Activated CD4-positive, alpha-beta memory T cell treated with anti-CD3 and anti-CD28 coated beads for 36 hours (primary cell): Measurements from ENCODE around the gene NUDC. TPM values are rescaled to one million over a fixed set of nuclear protein-coding genes. Genes with fewer than 3 reads are reported as not detected.
"Not testable (repeated sequence)": the region's sequence is repeated elsewhere in the genome, so short reads cannot be mapped to it uniquely, and the experiment has no call there.

Experiments
- CTCF ChIA-PET: fragments of 350-600 bp; sonication (Branson Sonifier 250); formaldehyde crosslinking; loops from one replicate; lab custom pipeline; 2021; ENCODE audit warnings: antibody characterized with exemption, inconsistent platforms; lab: Charles Lee
- POLR2A ChIA-PET: fragments of 350-600 bp; sonication (Branson Sonifier 250); formaldehyde crosslinking; loops from one replicate; lab custom pipeline; 2021; ENCODE audit warnings: antibody characterized with exemption; lab: Charles Lee
- DNase-seq: peaks from one replicate; pipeline ENCODE4 v3.0.0-alpha.2; 2020
- H3K27ac Mint-ChIP-seq: one replicate; pipeline ENCODE4 v1.8.0; 2021; ENCODE audit warnings: mixed read lengths
- H3K27me3 Mint-ChIP-seq: one replicate; pipeline ENCODE4 v1.8.0; 2021; ENCODE audit warnings: mixed read lengths
- H3K36me3 Mint-ChIP-seq: one replicate; pipeline ENCODE4 v1.8.0; 2021; ENCODE audit warnings: mixed read lengths
- H3K4me1 Mint-ChIP-seq: one replicate; pipeline ENCODE4 v1.8.0; 2021; ENCODE audit warnings: low read depth, mixed read lengths
- H3K4me3 Mint-ChIP-seq: one replicate; pipeline ENCODE4 v1.8.0; 2021; ENCODE audit warnings: mild to moderate bottlenecking, mixed read lengths
- H3K9me3 Mint-ChIP-seq: one replicate; pipeline ENCODE4 v1.8.0; 2021; ENCODE audit warnings: mixed read lengths
- intact Hi-C: fragments of 100-400 bp; cut with micrococcal nuclease; formaldehyde crosslinking; loops from one replicate; pipeline ENCODE4 v1.15.1; 2023
- total RNA-seq, 2 experiments: library from RNA; stranded (reverse); gene quantifications; one replicate each; pipeline ENCODE4 v1.2.3, GENCODE V29; 2021

NUDC gene
- total RNA-seq, 2 experiments from 2014 or later = 90.8 to 97.1 TPM

- CTCF ChIA-PET = no interaction called here
- H3K9me3 Mint-ChIP-seq = no peaks in the 10 kb centered on the region
- DNase-seq = no peak
- POLR2A ChIA-PET = no interaction called here
- no peaks in the 10 kb centered on the region for H3K36me3 Mint-ChIP-seq
- no peak overlapping the region for H3K27ac Mint-ChIP-seq
- no peak overlapping the region for H3K4me3 Mint-ChIP-seq
- peaks cover 11% of the 10 kb centered on the region for H3K27me3 Mint-ChIP-seq
- intact Hi-C loops = no loop called here
- H3K4me1 Mint-ChIP-seq = no peaks in the 10 kb centered on the region
Measured at GRCh38 chr1:26978901-26979300, 57.4 kb downstream of the NUDC start.

DNA sequence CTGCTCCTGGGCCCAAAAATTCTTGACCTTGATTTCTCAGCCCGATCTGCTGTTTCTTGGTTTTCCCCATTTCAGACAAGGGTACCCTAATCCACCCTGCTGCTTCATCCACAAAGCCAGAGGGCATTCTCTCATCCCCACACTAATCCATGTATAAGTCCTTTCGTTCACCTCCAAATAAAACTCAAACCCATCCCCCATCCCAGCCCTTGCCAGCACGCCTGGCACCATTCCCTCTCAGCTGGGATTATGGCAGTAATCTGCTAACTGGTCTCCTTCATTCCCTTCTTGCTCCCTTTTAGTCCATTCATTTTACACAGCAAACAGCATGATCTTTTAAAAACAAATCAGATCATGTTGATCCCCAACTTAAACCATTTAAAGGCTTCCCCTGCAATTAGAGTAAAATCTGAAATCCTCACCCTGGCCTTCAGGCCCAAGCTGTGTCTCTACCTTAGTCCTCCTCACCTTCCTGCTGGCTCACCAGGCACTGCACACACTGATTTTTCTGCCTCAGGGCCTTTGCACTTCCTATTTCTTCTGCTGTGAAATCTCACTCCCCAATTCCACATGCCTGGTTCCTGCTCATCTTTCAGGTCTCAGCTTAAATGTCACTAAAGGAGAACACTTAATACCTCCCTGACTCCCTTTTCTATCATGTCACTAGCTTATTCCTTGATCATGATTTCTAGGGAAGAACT is 59.8 kb downstream of the NUDC start:
- DNase-seq = no peak
- Mint-ChIP-seq H3K4me1 (no peaks in the 10 kb centered on the region), H3K36me3 (no peaks in the 10 kb centered on the region), H3K9me3 (no peaks in the 10 kb centered on the region), H3K4me3 (no peak overlapping the region), H3K27ac (no peak overlapping the region), H3K27me3 (peaks cover 17% of the 10 kb centered on the region)
- intact Hi-C loops = no loop called here
- ChIA-PET CTCF (interaction anchor here (1.1 kb wide), 1 partner anchor 17 kb away, joined by 3 read pairs; no protein-coding TSS in a partner anchor), POLR2A (no interaction called here)

DNA sequence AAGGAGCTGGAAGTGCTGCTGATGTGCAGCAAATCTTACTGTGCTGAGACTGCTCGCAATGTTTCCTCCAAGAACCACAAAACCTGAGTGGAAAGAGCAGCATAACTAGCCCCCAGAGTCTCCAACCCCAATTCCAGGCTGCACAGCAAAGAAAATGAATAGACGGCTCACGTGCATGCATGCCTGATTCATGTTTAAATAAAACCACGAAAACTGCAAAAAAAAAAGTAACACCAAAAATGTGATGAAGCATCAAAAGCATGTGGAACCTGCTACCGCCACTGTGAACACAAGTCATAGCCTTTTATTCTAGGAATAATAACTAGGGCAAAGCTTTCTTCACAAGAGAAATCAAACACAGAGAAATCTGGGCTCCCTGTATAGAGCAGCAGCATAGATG is 62.3 kb downstream of the NUDC start:
- intact Hi-C loops = no loop called here
- DNase-seq = no peak
- ChIA-PET CTCF (interaction anchor here (0.7 to 1.7 kb wide), 2 partner anchors 13 to 14 kb away, joined by 3 to 6 read pairs; no protein-coding TSS in a partner anchor), POLR2A (no interaction called here)
- Mint-ChIP-seq H3K27ac (no peak overlapping the region), H3K4me1 (no peaks in the 10 kb centered on the region), H3K9me3 (no peaks in the 10 kb centered on the region), H3K27me3 (peaks cover 17% of the 10 kb centered on the region), H3K4me3 (no peak overlapping the region), H3K36me3 (no peaks in the 10 kb centered on the region)

- no peaks in the 10 kb centered on the region for H3K4me1 Mint-ChIP-seq
- intact Hi-C loops = no loop called here
- H3K4me3 Mint-ChIP-seq = no peak overlapping the region
- ChIA-PET CTCF (interaction anchor here (0.7 to 1.7 kb wide), 3 partner anchors 10 to 14 kb away, joined by 3 to 6 read pairs (median 3); no protein-coding TSS in a partner anchor), POLR2A (no interaction called here)
- DNase-seq = no peak
- peaks cover 17% of the 10 kb centered on the region for H3K27me3 Mint-ChIP-seq
- no peaks in the 10 kb centered on the region for H3K36me3 Mint-ChIP-seq
- no peak overlapping the region for H3K27ac Mint-ChIP-seq
- H3K9me3 Mint-ChIP-seq = no peaks in the 10 kb centered on the region
Measured at GRCh38 chr1:26984291-26984690, 62.7 kb downstream of the NUDC start.

- H3K4me1 Mint-ChIP-seq = peaks cover 6% of the 10 kb centered on the region
- no peaks in the 10 kb centered on the region for H3K9me3 Mint-ChIP-seq
- no peak for DNase-seq
- ChIA-PET POLR2A (no interaction called here), CTCF (interaction anchor here (0.8 kb wide), 1 partner anchor 8 kb away, joined by 3 read pairs; no protein-coding TSS in a partner anchor)
- intact Hi-C loops = no loop called here
- no peak overlapping the region for H3K27ac Mint-ChIP-seq
- H3K4me3 Mint-ChIP-seq = no peak overlapping the region
- H3K27me3 Mint-ChIP-seq = peaks cover 20% of the 10 kb centered on the region
- H3K36me3 Mint-ChIP-seq = no peaks in the 10 kb centered on the region
Measured at GRCh38 chr1:26986658-26987057, 65.1 kb downstream of the NUDC start.

GRCh38 chr1:26989403-26990109 is 68.0 kb downstream of the NUDC start:
- H3K36me3 Mint-ChIP-seq, H3K27ac Mint-ChIP-seq, H3K4me3 Mint-ChIP-seq, POLR2A ChIA-PET, H3K9me3 Mint-ChIP-seq, DNase-seq: not testable (repeated sequence)
- intact Hi-C loops = loop anchor here (10.0 kb wide), 1 partner anchor 55 kb away; no protein-coding TSS in a partner anchor
- CTCF ChIA-PET = interaction anchor here (1.2 to 2.1 kb wide), 2 partner anchors 8 to 111 kb away, joined by 3 to 8 read pairs; no protein-coding TSS in a partner anchor
- Mint-ChIP-seq H3K4me1 (peaks cover 16% of the 10 kb centered on the region), H3K27me3 (peaks cover 23% of the 10 kb centered on the region)

- no peak overlapping the region for H3K27ac Mint-ChIP-seq
- peaks cover 16% of the 10 kb centered on the region for H3K4me1 Mint-ChIP-seq
- intact Hi-C loops = loop anchor here (10.0 kb wide), 1 partner anchor 53 kb away; no protein-coding TSS in a partner anchor
- CTCF ChIA-PET = interaction anchor here (1.5 kb wide), 1 partner anchor 54 kb away, joined by 3 read pairs; no protein-coding TSS in a partner anchor
- H3K27me3 Mint-ChIP-seq = peaks cover 33% of the 10 kb centered on the region
- no peak overlapping the region for H3K4me3 Mint-ChIP-seq
- no peaks in the 10 kb centered on the region for H3K9me3 Mint-ChIP-seq
- H3K36me3 Mint-ChIP-seq = no peaks in the 10 kb centered on the region
- peak; percentile 43 for DNase-seq
- POLR2A ChIA-PET = no interaction called here
Measured at GRCh38 chr1:26991310-26992116, 70.0 kb downstream of the NUDC start.

DNA sequence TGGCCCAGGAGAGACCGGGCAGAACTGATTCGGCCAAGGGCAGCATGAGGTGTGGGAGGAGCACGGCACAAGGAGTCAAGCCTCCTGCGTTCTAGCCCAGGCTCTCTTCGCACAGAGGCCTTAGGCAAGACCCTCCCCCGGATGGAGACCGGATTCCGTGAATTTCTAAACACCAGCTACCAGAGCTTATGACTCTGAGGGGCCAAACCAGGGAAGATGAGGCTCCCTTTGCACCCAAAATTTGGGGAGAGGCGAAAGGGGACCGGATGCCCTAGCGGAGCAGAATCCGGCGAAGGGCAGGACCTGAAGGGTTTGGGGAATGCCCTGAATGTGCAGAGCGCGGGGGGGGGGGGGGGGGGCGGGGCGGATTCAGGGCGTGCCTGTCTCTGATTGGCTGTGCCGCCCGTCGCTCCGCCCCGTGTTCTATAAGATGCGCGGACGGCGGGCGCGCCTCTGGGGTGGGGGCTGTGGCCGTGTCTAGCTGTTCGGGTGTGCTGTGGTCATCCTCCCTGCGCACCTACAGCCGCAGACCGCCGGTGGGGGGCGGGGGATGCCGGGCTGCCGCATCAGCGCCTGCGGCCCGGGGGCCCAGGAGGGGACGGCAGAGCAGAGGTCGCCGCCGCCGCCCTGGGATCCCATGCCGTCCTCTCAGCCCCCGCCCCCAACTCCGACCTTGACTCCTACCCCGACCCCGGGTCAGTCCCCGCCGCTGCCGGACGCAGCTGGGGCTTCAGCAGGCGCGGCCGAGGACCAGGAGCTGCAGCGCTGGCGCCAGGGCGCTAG is 71.9 kb downstream of the NUDC start, which contains the start of gene TRNP1:
Gene TRNP1 (plus strand): TSS at position 456 of the 783 bp plus-strand sequence. CDS start 95 bp downstream, at position 551.
- intact Hi-C loops = loop anchor here (10.0 kb wide), 1 partner anchor 51 kb away; no protein-coding TSS in a partner anchor
- Mint-ChIP-seq H3K36me3 (no peaks in the 10 kb centered on the region), H3K27me3 (peaks cover 44% of the 10 kb centered on the region), H3K27ac (no peak within 1 kb of the TSS), H3K4me1 (peaks cover 20% of the 10 kb centered on the region), H3K4me3 (peak within 1 kb of the TSS; percentile 68), H3K9me3 (no peaks in the 10 kb centered on the region)
- POLR2A ChIA-PET = interaction anchor here (0.5 to 1.0 kb wide), 2 partner anchors 8 to 52 kb away, joined by 3 to 4 read pairs; no protein-coding TSS in a partner anchor
- peak; percentile 75 for DNase-seq
- CTCF ChIA-PET = interaction anchor here (0.7 to 1.6 kb wide), 6 partner anchors 9 to 455 kb away, joined by 3 to 8 read pairs (median 3); no protein-coding TSS in a partner anchor

GRCh38 chr1:26994020-26994786 is 72.7 kb downstream of the NUDC start:
- Mint-ChIP-seq H3K4me3 (peak overlapping the region; percentile 57), H3K36me3 (no peaks in the 10 kb centered on the region), H3K9me3 (no peaks in the 10 kb centered on the region), H3K27me3 (peaks cover 44% of the 10 kb centered on the region), H3K4me1 (peaks cover 20% of the 10 kb centered on the region), H3K27ac (no peak overlapping the region)
- ChIA-PET POLR2A (interaction anchor here (0.5 kb wide), 1 partner anchor 52 kb away, joined by 4 read pairs; no protein-coding TSS in a partner anchor), CTCF (interaction anchor here (0.7 to 1.6 kb wide), 7 partner anchors 8 to 456 kb away, joined by 3 to 8 read pairs (median 3); no protein-coding TSS in a partner anchor)
- peak; percentile 35 for DNase-seq
- intact Hi-C loops = loop anchor here (10.0 kb wide), 1 partner anchor 51 kb away; no protein-coding TSS in a partner anchor
